Measurements from ENCODE around the gene MCCC2. TPM values are rescaled to one million over a fixed set of nuclear protein-coding genes. Genes with fewer than 3 reads are reported as not detected.
"Not testable (repeated sequence)": the region's sequence is repeated elsewhere in the genome, so short reads cannot be mapped to it uniquely, and the experiment has no call there.

MCCC2 gene
- total RNA-seq (26.8 and 34.2 TPM in 2 replicates), polyA plus RNA-seq (17.8 and 18.6 TPM in 2 replicates)

- no peaks in the 10 kb centered on the region for H3K27me3 ChIP-seq
- H3K4me1 ChIP-seq (ENCODE audit: insufficient read depth), result no peaks in the 10 kb centered on the region
- peaks cover 18% of the 10 kb centered on the region for H3K79me2 ChIP-seq
- H3K9me2 ChIP-seq (replicated peaks; ENCODE audit: insufficient read depth), result no peaks in the 10 kb centered on the region
- peak within 1 kb of the TSS; percentile 27 for H3K4me3 ChIP-seq
- TF ChIP-seq CTCF (IDR thresholded peaks at IDR 0.05; ENCODE audit: poor library complexity), result no peak
- no peak for TF ChIP-seq EZH2 (IDR thresholded peaks at IDR 0.05; ENCODE audit: borderline replicate concordance)
- no peak for TF ChIP-seq EZH2phosphoT487 (IDR thresholded peaks at IDR 0.05; ENCODE audit: low read depth, severe bottlenecking, unreplicated experiment)
- H4K20me1 ChIP-seq (ENCODE audit: insufficient read depth, poor library complexity, severe bottlenecking), result no peaks in the 10 kb centered on the region
- H3K27ac ChIP-seq, result peak within 1 kb of the TSS; percentile 86
- peak within 1 kb of the TSS; percentile 77 for H2AFZ ChIP-seq
- H3K9me3 ChIP-seq (ENCODE audit: low read depth), result no peaks in the 10 kb centered on the region
- WGBS (ENCODE audit: low lambda C conversion rate, missing lambda C conversion rate), result 38% methylated on average over 51 of the region's 56 CpGs
- DNase-seq (ENCODE audit: low spot score), result peak; percentile 92
- peak within 1 kb of the TSS; percentile 76 for H3K4me2 ChIP-seq
- no peaks in the 10 kb centered on the region for H3K36me3 ChIP-seq (replicated peaks; ENCODE audit: insufficient read depth, low read depth)
Measured at GRCh38 chr5:71586941-71587765, at the start of gene MCCC2. TSS of gene MCCC2 (plus strand) at chr5:71587340. CDS start at chr5:71587426, 86 bp downstream.

- WGBS (ENCODE audit: low lambda C conversion rate, missing lambda C conversion rate), result 89% methylated on average over 3 of the region's 3 CpGs
- no peaks in the 10 kb centered on the region for H3K36me3 ChIP-seq (replicated peaks; ENCODE audit: insufficient read depth, low read depth)
- no peaks in the 10 kb centered on the region for H3K27me3 ChIP-seq
- no peak overlapping the region for H2AFZ ChIP-seq
- H3K79me2 ChIP-seq, result no peaks in the 10 kb centered on the region
- H3K9me2 ChIP-seq (replicated peaks; ENCODE audit: insufficient read depth), result no peaks in the 10 kb centered on the region
- TF ChIP-seq EZH2phosphoT487 (IDR thresholded peaks at IDR 0.05; ENCODE audit: low read depth, severe bottlenecking, unreplicated experiment) (no peak), CTCF (IDR thresholded peaks at IDR 0.05; ENCODE audit: poor library complexity) (no peak), EZH2 (IDR thresholded peaks at IDR 0.05; ENCODE audit: borderline replicate concordance) (no peak)
- no peak for DNase-seq (ENCODE audit: low spot score)
- no peak overlapping the region for H3K4me3 ChIP-seq
- H3K27ac ChIP-seq, result no peak overlapping the region
- no peaks in the 10 kb centered on the region for H3K4me1 ChIP-seq (ENCODE audit: insufficient read depth)
- H4K20me1 ChIP-seq (ENCODE audit: insufficient read depth, poor library complexity, severe bottlenecking), result no peaks in the 10 kb centered on the region
- no peak overlapping the region for H3K4me2 ChIP-seq
- H3K9me3 ChIP-seq (ENCODE audit: low read depth), result no peaks in the 10 kb centered on the region
Measured at GRCh38 chr5:71537687-71538086, 49.5 kb upstream of the MCCC2 start.

GRCh38 chr5:71550885-71551284, 36.3 kb upstream of the MCCC2 start:
- not testable (repeated sequence) for H3K4me2 ChIP-seq; H4K20me1 ChIP-seq (ENCODE audit: insufficient read depth, poor library complexity, severe bottlenecking); DNase-seq (ENCODE audit: low spot score); H3K9me2 ChIP-seq (replicated peaks; ENCODE audit: insufficient read depth); H3K36me3 ChIP-seq (replicated peaks; ENCODE audit: insufficient read depth, low read depth); H3K4me1 ChIP-seq (ENCODE audit: insufficient read depth); H3K79me2 ChIP-seq; H3K27me3 ChIP-seq; H3K9me3 ChIP-seq (ENCODE audit: low read depth); H3K4me3 ChIP-seq; H2AFZ ChIP-seq; H3K27ac ChIP-seq
- 96% methylated on average over 7 of the region's 7 CpGs for WGBS (ENCODE audit: low lambda C conversion rate, missing lambda C conversion rate)

GRCh38 chr5:71551582-71551981, 35.6 kb upstream of the MCCC2 start:
- not testable (repeated sequence) for H3K4me2 ChIP-seq; H3K36me3 ChIP-seq (replicated peaks; ENCODE audit: insufficient read depth, low read depth); DNase-seq (ENCODE audit: low spot score); H3K4me3 ChIP-seq; H2AFZ ChIP-seq; H3K27ac ChIP-seq; H3K9me2 ChIP-seq (replicated peaks; ENCODE audit: insufficient read depth); H3K9me3 ChIP-seq (ENCODE audit: low read depth); H3K79me2 ChIP-seq; H3K27me3 ChIP-seq; H4K20me1 ChIP-seq (ENCODE audit: insufficient read depth, poor library complexity, severe bottlenecking); H3K4me1 ChIP-seq (ENCODE audit: insufficient read depth)
- 100% methylated on average over 3 of the region's 27 CpGs for WGBS (ENCODE audit: low lambda C conversion rate, missing lambda C conversion rate)

GRCh38 chr5:71552026-71552749, 35.0 kb upstream of the MCCC2 start:
- not testable (repeated sequence) for H3K27me3 ChIP-seq; H2AFZ ChIP-seq; H3K9me2 ChIP-seq (replicated peaks; ENCODE audit: insufficient read depth); H3K79me2 ChIP-seq; H3K4me2 ChIP-seq; H3K9me3 ChIP-seq (ENCODE audit: low read depth); H3K36me3 ChIP-seq (replicated peaks; ENCODE audit: insufficient read depth, low read depth); H3K4me1 ChIP-seq (ENCODE audit: insufficient read depth); H4K20me1 ChIP-seq (ENCODE audit: insufficient read depth, poor library complexity, severe bottlenecking); DNase-seq (ENCODE audit: low spot score); H3K4me3 ChIP-seq; H3K27ac ChIP-seq
- WGBS (ENCODE audit: low lambda C conversion rate, missing lambda C conversion rate), result 95% methylated on average over 25 of the region's 53 CpGs

Measured in hepatocyte (in vitro differentiated cells).